NOMO-1 treated with dmso at 0.1 percent for 144 hours (cell line): ENCODE data around the gene PLEKHG3.

Experiments
- DNase-seq: peaks from one replicate; lab custom pipeline; 2025; ENCODE audit not compliant: unreplicated experiment; lab: John Stamatoyannopoulos, UW

The PLEKHG3 gene

GRCh38 chr14:64762044-64763034, 58.1 kb downstream of the PLEKHG3 start:
- no peak for DNase-seq

DNA sequence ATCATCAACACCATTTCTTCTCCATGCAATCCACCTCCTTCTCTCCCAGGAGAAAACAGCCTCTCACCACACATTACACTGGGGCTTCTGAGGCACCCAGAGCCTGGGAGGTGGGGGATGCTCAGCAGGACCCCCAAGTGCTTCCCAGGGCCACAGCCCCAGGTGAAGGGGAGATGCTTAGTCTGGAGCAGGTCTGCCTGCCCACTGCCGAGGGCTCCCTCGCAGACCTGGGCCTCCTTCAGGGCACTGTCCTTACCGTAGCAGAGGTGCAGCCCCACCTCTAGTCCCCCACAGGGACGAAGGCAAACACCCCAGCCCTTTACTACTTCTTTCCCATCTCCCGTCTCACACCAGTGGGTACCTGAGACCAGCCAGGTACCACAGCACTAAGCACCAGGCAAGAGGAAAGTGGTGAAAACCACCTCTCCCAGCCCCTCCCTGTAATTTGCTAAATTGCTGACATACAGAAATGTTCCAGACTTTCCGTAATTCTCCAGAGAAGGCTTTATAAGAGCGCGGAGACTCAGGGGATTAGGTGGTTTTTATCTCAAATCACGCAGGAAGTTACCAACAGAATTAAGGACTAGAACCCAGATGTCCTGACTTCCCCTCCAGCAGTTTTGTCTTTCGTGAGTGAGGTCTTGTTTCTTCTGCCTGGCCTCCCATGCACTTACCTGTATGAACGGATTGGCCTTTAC, 59.0 kb downstream of the PLEKHG3 start:
- DNase-seq: no peak

DNA sequence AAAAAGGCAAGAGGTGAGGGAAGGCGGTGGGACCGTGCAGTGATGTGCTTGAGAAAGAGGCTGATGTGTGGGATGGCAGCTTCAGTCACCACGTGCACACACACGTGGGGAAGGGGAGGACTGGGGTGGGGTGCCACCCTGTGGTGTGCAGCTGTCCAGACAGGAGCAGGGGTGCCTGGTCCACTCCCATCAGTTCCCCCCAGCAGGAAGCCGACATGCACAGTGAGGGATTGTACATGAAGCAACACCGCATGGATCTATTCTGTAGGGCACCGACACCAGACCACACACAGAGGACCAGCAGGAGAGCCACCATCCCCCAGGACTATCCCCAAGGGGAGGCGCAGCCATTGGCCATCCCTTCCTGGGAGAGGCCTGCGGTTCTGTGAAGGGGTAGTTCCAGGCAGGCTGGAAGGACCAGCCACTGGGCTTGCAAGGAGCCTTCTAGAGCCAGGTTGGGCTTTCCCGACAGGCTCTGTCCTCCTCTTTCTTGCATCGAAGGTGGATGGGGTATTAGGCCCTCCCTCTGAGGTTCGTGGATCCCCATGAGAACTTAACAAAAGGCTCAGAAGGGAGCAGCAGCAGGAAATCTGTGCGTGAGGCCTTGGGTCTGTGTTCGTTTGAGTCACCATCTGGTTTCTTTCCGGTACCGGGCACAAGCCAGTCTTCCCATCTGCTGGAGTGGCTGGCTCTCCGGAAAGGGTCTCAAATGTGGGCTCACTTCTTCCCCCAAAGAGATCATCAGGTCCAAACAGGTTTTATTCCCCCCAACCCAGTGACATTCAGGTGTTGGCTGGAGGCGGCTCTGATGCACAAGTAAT, 59.8 kb downstream of the PLEKHG3 start:
- no peak for DNase-seq

DNA sequence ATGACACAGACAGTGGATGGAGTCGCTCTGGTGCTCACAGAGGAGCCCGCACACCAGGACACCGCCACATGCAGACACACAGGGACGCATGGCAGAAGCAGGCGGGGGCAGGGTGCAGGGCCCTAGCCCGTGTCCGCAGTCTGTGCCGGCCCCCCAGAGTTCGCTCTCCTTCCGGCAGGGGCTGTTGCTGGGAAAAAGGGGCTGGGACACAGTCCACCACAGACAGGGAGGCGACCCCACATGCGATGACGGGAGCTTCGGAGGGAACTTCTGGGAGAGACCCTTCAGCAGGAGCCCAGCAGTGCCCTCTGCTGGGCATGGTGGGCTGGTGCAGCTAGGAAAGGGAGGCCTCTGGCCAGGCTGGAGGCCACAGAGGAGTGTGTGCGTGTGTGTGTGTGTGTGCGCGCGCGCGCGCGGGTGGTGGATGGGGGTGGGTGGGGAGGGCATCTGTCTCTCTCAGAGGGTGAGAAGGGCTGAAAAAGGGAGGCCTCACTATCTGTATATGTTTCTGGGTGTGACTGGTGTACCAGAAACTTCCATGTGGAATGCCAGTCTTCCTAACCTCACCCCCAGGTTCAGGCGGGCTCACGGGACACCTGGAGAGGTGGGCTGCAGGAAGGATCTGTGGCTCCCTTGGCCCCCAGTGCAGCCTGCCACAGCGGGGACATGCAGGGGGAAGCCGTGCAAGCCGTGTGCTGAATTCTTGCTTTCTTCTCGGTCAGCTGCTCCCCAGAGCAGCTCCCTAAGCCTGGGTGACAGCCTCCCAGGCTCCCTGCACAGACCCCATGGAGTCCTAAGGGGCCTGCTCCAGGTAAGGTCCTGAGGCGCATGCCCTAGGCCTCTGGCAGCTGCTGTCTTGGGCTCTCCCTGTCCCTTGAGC, 60.7 kb downstream of the PLEKHG3 start:
- peak; percentile 54 for DNase-seq

- no peak for DNase-seq
Observed at GRCh38 chr14:64765740-64766302, 61.6 kb downstream of the PLEKHG3 start.

DNA sequence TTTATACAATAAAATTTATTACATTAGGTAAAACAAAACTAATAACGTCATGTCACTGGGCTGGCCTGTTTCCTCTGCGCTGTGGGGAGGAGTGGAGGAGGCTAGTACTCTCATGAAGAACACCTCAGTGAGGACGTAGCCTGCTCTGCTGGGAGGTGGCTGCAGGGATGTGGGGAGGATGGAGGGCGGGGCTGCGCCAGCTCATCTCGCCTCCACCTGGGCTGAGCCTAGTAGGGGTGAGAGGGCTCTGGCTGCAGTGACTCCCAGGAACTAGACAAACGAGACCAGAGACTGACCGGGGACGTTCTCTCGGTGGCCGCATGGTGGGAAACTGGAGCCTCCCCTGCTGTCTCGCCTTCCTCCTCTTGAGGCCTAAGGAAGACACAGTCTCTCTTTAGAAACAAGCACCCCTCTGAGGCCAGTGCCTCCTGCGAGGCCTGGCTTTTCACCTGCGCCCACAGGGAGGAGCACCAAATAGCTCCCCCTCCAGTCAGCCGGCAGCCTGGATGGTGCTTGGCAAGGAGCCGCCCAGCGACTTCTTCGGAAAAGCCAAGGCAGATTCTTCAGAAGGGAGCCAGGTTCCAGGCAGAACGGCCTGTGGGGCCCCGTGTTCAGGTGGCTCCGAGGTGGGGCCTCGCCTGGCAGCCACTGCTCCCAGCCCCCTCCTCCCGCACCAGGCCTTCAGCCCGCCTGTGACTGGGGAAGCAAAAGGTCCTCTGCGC, 62.4 kb downstream of the PLEKHG3 start:
- no peak for DNase-seq

- no peak for DNase-seq
Observed at GRCh38 chr14:64767215-64767964, 63.2 kb downstream of the PLEKHG3 start.

DNA sequence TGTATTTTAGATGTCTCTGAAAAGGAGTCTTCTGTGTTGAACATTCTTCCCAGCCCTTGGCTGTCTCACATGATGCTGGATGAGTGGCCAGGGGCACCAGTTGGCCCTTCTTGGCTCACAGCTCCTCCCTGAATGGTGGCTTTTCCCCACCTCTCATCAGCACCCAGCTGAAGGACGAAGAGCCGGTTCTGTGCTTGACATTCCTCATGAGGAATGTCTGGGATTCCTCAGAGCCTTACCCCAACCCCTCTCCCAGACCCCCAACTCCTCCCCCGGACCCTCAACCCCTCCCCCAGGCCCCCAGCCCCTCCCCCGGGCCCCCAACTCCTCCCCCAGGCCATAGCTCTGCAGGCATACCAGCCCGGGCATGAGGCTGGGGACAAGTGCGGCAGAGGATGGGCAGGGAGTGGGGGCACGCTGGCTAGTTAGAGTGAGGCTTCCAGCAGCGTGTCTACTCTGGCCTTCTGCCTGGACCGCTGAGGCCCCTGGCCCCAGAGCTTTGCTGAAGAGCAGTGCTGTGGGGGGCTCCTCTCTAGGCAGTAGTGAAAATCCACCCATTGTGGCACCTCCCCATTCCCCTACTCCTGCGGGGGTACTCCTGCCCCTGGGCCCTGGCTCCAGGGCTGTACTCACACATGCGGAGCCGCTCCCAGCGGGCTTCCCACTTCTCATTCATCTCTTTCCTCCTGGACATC, 64.3 kb downstream of the PLEKHG3 start:
- no peak for DNase-seq

DNA sequence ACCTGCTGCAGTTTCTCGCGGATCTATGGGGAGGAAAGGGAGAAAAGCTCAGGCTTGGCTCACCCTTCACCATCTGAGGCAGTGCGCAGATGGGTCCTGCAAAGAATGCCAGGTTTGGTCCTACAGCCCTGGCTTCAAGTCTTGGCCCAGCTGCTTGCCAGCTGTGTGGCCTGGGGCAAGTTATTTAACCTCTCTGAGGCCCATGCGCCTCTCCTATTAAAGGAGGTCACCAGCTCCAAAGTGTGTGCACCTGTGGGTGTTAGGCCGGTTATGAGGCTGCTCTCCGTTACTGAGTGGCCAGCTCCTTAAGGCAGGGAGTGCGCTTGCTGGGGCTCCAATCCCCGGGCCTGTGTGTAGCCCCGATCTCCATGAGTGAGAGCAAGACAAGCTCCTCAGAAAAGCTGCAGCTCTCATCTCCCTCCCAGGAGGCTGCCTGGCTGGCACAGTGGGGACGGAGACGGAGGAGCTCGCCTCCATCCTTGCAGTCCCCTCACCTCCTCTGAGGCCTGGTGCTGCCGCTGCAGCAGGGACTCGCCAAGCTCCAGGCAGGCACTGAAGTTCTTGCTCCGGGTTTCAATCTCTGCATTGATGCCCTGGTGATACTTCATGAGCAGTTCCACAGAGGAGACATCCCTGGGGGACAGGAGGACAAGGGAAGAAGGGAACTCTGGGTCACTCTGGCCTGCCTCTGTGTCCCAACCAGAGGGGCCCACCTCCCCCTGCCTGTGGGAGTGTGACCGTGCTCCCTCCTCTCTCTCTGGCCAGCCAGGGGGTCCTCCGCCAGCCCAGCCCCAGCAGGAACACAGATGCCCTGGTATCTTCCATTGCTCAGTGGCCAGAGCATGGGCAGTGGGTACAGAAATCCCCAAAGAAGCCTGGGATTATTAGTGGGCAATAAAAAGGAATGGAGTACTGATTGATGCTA, 65.1 kb downstream of the PLEKHG3 start:
- DNase-seq: no peak

DNA sequence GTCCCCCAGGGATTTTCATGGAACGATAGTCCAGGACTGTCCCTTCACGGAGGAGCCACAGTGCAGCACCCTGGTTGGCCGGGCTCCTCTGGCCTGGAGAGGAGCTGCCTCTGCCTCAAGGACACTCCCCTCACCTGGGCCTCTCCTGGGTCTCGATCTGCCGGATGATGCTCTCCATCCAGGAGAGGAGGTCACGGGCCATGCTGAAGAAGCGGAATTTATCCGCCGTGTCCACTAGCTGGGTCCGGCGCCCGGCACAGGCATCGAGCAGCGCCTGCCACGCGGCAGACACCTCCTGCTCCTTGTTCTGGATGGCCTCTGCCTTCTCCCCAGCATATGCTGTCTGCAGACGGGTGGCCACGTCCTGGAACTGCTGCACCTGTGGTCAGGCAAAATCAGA, 66.5 kb downstream of the PLEKHG3 start:
- no peak for DNase-seq

DNA sequence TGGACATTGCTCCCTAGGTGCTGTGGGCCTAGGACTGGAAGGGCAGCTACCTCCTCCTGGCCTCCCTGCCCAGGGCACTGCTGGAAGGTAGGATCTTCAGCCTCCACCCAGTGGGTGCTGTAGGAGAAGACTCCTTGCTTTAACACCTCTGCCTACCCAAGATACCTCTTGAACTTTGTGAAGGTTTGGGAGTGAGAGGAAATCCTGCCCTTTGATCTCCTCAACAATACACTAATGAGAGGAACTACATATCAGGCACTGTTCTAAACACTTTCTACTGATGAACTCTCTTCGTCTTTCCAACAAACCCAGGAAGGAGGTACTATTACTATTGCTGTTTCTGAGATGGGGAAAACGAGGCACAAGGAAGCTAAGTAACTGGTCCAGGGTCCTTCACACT, 66.9 kb downstream of the PLEKHG3 start:
- no peak for DNase-seq

DNA sequence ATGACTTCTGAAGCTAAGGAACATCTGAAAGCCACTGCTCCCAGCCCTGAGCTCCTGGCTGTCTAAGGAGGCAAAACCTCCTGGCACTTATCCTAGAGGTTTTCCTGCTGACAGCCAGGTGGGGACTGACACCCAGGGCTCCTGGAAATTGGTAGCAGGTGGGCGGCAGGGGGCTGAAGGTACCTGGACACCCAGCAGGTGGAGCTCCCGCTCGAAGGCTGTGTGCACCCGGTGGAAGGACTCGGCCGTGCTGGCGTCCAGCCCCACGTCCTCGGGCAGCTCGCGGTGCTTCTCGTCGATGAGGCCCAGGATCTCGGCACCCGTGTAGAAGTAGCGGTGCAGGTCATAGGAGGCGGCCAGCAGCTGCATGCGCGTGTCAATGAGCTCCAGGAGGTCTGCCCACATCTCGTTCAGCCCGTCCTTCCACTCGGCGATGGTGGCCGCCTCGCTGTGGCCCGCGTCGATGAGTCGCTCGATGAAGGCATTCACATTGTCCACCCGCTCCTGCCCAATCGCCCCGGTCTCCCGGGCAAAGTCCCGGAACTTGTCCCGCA, 68.2 kb downstream of the PLEKHG3 start:
- no peak for DNase-seq

DNA sequence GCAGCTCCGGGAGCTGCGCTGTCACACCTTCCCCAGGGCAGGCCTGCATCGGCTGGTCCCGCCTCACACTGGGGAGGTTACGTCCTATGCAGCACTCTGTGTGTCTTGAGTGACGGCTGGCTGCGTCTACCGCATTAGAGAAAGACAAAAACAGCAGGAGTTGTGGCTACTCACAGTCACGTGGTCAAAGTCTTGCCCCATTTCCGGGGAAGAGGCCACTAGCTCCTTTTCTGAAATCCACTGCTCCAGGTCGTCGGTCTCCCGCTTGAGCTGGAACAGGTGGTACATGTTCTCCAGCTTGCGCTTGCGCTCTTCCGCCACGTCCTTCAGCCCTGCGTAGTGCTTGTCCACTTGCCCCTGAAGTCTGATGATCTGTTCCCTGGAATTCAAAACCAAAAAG, 68.8 kb downstream of the PLEKHG3 start:
- no peak for DNase-seq

DNA sequence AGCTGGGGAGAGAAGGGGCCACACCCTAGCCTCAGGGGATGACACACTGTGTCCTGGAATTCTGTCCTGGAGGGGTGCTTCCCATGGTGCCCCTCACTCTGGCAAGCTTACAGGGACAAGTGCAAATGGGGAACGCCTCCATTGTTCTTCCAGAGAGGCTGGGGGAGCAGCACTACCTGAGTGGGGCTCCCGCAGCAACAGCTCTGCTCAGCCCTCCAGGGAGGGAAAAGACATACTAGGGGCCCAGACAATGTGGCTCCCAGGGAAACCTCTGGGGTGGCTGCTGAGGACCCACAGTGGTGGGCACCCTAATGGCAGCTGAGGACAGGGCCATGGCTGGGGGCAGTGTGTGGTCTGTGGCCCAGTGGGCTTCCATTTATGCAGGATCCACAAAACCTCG, 69.4 kb downstream of the PLEKHG3 start:
- DNase-seq: no peak

DNA sequence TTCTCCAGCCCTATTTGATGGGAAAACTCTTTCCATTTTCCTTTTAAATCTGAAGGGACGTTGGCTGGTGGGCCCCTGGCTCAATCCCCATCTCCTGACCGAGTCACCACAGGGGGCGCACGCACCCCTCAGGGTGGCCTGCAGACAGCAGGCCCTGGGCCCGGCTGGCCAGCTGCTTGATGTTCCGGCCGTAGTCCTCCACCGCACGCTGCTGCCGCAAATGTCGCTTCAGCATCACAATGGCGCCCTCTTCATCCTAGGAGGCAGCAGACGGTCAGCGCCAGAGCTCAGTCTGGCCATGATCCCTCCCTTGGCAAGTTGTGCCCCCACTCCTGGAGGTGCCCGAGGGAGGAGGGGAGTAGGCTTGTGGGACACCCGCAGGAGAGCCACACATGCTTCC, 70.0 kb downstream of the PLEKHG3 start:
- no peak for DNase-seq

DNA sequence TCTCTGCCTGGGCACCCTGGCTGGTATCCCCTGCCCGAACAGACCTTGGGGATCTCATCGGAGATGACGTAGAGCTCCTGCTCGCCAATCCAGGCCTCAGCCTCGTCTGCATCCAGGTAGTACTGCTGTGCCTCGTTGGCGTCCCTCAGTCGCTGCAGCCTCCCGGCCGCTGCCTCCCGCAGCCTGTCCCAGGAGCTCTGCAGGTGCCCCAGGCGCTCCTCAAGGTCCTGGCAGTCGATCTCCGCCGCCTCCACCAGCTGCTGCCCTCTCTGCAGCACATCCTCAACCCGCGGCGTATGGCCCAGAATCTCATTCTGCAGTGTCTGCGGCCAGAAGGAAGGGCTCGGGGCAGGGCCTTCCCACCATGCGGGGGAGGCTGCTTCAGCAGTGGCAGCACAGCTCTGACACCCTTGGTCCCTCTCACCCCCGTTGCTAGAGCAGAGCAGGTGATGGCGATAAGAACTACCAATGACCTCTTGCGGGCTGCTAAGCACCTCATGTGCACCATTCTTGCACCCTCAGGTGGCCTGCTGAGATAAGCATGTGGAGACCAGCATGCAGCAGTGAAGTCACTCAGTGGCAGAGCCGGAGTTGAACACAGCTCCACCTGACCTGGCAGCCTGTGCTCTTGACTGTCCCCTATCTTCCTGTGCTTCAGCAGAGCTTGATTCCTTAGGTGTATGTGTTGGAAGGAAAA, 71.0 kb downstream of the PLEKHG3 start:
- no peak for DNase-seq
